ENCODE data around the gene STK24.
A peak's percentile ranks its signal among the peaks of the same experiment; 100 is the strongest.

The STK24 gene

DNA sequence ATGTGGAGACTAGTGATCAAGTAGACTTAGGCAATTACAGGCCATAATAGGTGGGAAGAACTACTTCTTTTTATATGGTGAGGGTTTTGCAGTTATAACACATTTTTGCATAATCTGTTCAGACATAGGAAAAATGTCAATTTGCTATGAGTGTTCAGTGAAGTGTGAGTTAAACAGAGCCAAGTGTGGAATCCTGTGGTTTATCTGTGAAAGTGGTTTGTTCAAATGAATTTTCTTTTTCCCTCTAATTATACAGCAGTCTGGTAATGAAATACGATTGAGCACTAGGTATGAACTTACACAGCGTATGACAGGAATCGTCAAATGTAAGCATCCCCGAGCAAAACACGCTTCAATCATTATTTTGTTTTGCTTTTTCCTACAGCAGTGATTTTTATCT, 178.3 kb downstream of the STK24 start:
- H3K4me3 ChIP-seq (ENCODE audit: low read depth, low read length), result no peak overlapping the region
- in situ Hi-C loops (cut with HindIII; ENCODE audit: low sequenced_read_pairs), result no loop called here
- no peak for DNase-seq (ENCODE audit: low read depth, low spot score)
- TF ChIP-seq, protein P1, sequence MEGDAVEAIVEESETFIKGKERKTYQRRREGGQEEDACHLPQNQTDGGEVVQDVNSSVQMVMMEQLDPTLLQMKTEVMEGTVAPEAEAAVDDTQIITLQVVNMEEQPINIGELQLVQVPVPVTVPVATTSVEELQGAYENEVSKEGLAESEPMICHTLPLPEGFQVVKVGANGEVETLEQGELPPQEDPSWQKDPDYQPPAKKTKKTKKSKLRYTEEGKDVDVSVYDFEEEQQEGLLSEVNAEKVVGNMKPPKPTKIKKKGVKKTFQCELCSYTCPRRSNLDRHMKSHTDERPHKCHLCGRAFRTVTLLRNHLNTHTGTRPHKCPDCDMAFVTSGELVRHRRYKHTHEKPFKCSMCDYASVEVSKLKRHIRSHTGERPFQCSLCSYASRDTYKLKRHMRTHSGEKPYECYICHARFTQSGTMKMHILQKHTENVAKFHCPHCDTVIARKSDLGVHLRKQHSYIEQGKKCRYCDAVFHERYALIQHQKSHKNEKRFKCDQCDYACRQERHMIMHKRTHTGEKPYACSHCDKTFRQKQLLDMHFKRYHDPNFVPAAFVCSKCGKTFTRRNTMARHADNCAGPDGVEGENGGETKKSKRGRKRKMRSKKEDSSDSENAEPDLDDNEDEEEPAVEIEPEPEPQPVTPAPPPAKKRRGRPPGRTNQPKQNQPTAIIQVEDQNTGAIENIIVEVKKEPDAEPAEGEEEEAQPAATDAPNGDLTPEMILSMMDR (IDR thresholded peaks at IDR 0.05; ENCODE audit: low read depth, low read length), result no peak

DNA sequence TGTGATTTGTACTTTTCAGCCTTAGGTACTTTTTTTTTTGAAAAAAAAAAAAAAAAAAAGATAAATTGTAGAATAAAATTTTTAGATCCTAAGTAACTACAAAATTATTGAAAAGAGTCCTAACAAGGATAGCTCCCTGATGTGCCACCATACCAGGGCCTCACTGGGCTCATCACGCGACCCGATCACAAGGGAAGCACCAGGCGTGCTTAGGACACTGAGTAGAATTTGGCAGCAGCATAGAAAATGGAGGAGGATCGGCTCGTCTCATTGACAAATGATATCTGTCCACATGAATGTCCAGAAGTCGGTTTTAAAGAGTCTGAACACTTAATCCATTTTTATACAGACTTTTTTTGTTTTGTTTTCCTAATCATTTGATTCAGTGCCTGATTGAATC, 179.0 kb downstream of the STK24 start:
- H3K4me3 ChIP-seq (ENCODE audit: low read depth, low read length), result no peak overlapping the region
- in situ Hi-C loops (cut with HindIII; ENCODE audit: low sequenced_read_pairs), result no loop called here
- TF ChIP-seq, protein P1 (IDR thresholded peaks at IDR 0.05; ENCODE audit: low read depth, low read length), result no peak
- DNase-seq (ENCODE audit: low read depth, low spot score), result no peak

DNA sequence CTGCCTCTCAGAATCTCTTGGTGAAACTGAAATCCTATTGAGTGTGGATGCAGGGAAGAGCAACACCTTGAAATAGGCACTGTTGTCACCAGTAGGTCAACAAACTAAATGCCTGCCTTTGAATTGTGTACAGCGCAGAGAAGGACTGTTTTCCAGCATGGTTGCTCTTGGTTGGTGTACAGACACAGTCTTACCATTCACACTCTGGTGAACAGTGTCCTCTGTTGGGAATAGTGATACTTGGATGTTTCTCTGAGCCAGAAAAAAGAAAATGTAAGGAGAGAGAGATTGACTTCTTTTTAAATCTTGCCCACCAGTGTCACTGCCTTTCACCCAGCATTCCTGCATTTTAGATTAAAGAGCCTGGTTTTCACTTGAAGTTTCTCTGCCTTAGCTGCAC, 179.7 kb downstream of the STK24 start:
- H3K4me3 ChIP-seq (ENCODE audit: low read depth, low read length), result no peak overlapping the region
- peak; percentile 32 for DNase-seq (ENCODE audit: low read depth, low spot score)
- TF ChIP-seq, protein P1 (IDR thresholded peaks at IDR 0.05; ENCODE audit: low read depth, low read length), result peak; percentile 59
- in situ Hi-C loops (cut with HindIII; ENCODE audit: low sequenced_read_pairs), result no loop called here

DNA sequence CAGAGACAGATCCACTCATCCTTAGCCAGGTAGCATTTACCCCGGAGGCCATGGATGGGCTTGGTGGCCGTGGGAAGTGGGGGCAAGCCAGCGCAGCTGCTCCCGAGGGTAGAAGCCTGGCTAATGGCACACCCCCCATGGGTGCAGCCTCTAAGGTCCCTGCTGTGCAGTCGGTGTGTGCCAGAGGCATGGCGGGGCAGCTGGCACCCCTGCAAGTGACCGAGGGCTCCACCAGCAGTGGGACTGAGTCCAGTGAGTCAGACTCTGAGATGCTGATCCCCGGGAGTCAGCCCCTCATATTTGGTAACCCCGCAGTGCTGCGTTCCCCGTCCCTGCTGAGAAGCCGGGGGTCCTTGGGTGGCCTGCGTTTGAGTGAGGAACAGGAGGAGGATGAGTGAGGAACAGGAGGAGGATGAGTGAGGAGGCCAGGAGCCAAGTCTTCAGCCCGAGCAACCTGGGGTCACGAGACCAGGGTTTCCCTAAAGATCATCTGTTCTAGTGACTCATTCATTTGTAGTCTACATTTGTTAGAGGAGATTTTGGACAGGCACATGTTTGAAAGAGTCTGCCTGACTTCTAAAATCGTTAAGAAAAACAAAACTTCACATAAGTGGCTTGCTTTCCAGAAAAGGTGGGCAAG, 180.7 kb downstream of the STK24 start:
- in situ Hi-C loops (cut with HindIII; ENCODE audit: low sequenced_read_pairs), result no loop called here
- TF ChIP-seq, protein P1 (IDR thresholded peaks at IDR 0.05; ENCODE audit: low read depth, low read length), result no peak

More for the DNA sequence above, 180.7 kb downstream of the STK24 start:
- no peak overlapping the region for H3K4me3 ChIP-seq (ENCODE audit: low read depth, low read length)
- no peak for DNase-seq (ENCODE audit: low read depth, low spot score)
